Panc1 (cell line): ENCODE data around the gene CRIP1.

Source experiments
- CTCF ChIP-seq: fragments of 450-650 bp; IDR thresholded peaks from 2 replicates; pipeline ENCODE4 v1.5.1; 2017; ENCODE audit warnings: mild to moderate bottlenecking
- POLR2AphosphoS5 ChIP-seq: IDR thresholded peaks from 2 replicates; pipeline ENCODE4 v1.6.1; 2012; ENCODE audit warnings: mild to moderate bottlenecking, low read depth, low read length, moderate library complexity
- SIN3A ChIP-seq: IDR thresholded peaks from 2 replicates; pipeline ENCODE4 v1.6.1; 2012; ENCODE audit warnings: low read depth, mild to moderate bottlenecking, low read length, moderate library complexity, borderline replicate concordance; ENCODE audit not compliant: insufficient read depth
- TCF7L2 ChIP-seq: IDR thresholded peaks from 2 replicates; pipeline ENCODE4 v1.6.1; 2011; ENCODE audit warnings: mild to moderate bottlenecking, low read depth, low read length, inconsistent platforms

- no peak for TF ChIP-seq CTCF
- TF ChIP-seq SIN3A: no peak
- no peak for TF ChIP-seq TCF7L2
- TF ChIP-seq POLR2AphosphoS5: no peak
These were observed 28.1 kb upstream of the CRIP1 start for GRCh38 chr14:105458571-105458970.
